ENCODE measurements around the gene HIRIP3. TPM values are rescaled to one million over a fixed set of nuclear protein-coding genes. Genes with fewer than 3 reads are reported as not detected.
"Not testable (repeated sequence)": the region's sequence is repeated elsewhere in the genome, so short reads cannot be mapped to it uniquely, and the experiment has no call there.

The HIRIP3 gene
- total RNA-seq, 2 donors from 2014 or later = 10.8 to 22.4 TPM

DNA sequence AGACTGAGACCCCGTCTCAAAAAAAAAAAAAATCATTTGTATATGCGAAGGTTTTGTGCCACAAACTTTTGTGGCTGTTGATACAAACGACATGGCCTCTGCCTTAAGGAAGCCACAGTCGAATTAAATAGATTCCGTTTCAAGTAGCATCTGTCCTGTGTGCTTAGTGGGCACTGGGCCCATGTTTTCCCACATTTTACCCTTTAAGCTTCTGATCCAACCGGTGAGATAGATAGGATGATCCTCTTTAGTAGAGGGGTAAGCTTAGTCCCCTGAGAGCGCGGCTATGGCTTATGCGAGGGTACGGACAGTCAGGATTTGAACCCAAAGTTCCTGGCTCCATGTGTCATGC lies 34.3 kb downstream of the HIRIP3 start:
- Histone ChIP-seq H3K36me3 (no peaks in the 10 kb centered on the region), H3K4me3 (peak overlapping the region; percentile 70 to 71), H3K4me1 (replicated peaks) (no peaks in the 10 kb centered on the region), H3K27ac (peak overlapping the region; percentile 90 to 93), H3K27me3 (replicated peaks; ENCODE audit: insufficient read depth) (no peaks in the 10 kb centered on the region), H3K9me3 (no peaks in the 10 kb centered on the region)
- intact Hi-C loops (cut with DNase I) = loop anchor here (10.0 kb wide), 1 partner anchor 136 kb away; the partner anchor contains the start of gene MVP
- DNase-seq (ENCODE audit: low spot score) = no peak
- 43% methylated on average over 10 of the region's 10 CpGs for WGBS
- TF ChIP-seq, protein P1, sequence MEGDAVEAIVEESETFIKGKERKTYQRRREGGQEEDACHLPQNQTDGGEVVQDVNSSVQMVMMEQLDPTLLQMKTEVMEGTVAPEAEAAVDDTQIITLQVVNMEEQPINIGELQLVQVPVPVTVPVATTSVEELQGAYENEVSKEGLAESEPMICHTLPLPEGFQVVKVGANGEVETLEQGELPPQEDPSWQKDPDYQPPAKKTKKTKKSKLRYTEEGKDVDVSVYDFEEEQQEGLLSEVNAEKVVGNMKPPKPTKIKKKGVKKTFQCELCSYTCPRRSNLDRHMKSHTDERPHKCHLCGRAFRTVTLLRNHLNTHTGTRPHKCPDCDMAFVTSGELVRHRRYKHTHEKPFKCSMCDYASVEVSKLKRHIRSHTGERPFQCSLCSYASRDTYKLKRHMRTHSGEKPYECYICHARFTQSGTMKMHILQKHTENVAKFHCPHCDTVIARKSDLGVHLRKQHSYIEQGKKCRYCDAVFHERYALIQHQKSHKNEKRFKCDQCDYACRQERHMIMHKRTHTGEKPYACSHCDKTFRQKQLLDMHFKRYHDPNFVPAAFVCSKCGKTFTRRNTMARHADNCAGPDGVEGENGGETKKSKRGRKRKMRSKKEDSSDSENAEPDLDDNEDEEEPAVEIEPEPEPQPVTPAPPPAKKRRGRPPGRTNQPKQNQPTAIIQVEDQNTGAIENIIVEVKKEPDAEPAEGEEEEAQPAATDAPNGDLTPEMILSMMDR (IDR thresholded peaks at IDR 0.05) = no peak
- TF ChIP-seq POLR2A (IDR thresholded peaks at IDR 0.05) (no peak), POLR2AphosphoS5 (IDR thresholded peaks at IDR 0.05) (no peak)

DNA sequence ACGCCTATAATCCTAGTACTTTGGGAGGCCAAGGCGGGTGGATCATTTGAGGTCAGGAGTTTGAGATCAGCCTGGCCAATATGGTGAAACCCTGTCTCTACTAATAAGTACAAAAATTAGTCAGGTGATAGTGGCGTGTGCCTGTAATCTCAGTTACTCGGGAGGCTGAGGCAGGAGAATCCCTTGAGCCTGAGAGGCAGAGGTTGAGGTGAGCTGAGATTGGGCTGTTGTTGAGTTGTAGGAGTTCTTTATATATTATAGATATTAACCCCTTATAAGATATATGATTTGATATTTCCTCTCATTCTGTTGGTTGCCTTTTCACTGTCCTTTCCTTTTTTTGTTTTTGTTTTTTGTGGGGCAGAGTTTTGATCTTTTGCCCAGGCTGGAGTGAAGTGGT lies 35.6 kb downstream of the HIRIP3 start:
- H3K27ac ChIP-seq; H3K4me3 ChIP-seq; H3K36me3 ChIP-seq; H3K27me3 ChIP-seq (replicated peaks; ENCODE audit: insufficient read depth); DNase-seq (ENCODE audit: low spot score); H3K4me1 ChIP-seq (replicated peaks); H3K9me3 ChIP-seq: not testable (repeated sequence)
- WGBS = 94% methylated on average over 4 of the region's 4 CpGs
- intact Hi-C loops (cut with DNase I) = loop anchor here (10.0 kb wide), 1 partner anchor 135 kb away; the partner anchor contains the start of gene MVP

DNA sequence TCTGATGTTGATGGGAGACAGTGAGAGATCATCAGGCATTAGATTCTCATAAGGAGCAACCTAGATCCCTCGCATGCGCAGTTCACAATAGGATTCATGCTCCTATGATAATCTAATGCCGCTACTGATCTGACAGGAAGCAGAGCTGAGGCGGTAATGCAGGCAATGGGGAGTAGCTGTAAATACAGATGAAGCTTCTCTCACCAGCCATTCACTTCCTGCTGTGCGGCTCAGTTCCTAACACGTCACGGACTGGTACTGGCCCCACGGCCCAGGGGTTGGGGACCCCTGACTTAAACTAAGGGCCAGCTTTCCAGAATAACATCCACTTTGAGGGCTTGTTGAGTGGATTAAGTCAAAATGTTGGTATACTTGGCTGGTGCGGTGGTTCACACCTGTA lies 36.1 kb downstream of the HIRIP3 start:
- intact Hi-C loops (cut with DNase I) = no loop called here
- H3K9me3 ChIP-seq = no peaks in the 10 kb centered on the region
- no peaks in the 10 kb centered on the region for H3K36me3 ChIP-seq
- TF ChIP-seq, protein P1 (IDR thresholded peaks at IDR 0.05) = no peak
- TF ChIP-seq POLR2A (IDR thresholded peaks at IDR 0.05) = no peak
- TF ChIP-seq POLR2AphosphoS5 (IDR thresholded peaks at IDR 0.05) = no peak
- DNase-seq (ENCODE audit: low spot score) = no peak
- no peaks in the 10 kb centered on the region for H3K27me3 ChIP-seq (replicated peaks; ENCODE audit: insufficient read depth)
- H3K27ac ChIP-seq = no peak overlapping the region
- H3K4me3 ChIP-seq = no peak overlapping the region
- WGBS = 85% methylated on average over 9 of the region's 9 CpGs
- H3K4me1 ChIP-seq (replicated peaks) = no peaks in the 10 kb centered on the region

DNA sequence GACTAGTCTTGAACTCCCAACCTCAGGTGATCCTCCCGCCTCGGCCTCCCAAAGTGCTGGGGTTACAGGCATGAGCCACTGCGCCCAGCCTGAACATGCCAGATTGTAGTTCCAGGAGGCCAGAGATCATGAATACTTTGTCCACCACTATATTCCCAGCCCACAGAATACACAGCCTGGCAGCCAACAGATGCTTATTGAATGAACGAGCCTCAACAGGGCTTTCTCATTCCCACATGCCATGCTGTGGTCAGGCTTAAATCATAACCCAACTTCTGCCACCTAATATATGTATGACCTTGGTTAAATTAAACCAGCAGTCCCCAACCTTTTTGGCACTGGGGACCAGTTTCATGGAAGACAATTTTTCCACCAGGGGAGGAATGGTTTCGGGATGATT lies 36.7 kb downstream of the HIRIP3 start:
- Histone ChIP-seq H3K9me3 (no peaks in the 10 kb centered on the region), H3K4me3 (no peak overlapping the region), H3K36me3 (no peaks in the 10 kb centered on the region), H3K4me1 (replicated peaks) (no peaks in the 10 kb centered on the region), H3K27ac (no peak overlapping the region), H3K27me3 (replicated peaks; ENCODE audit: insufficient read depth) (no peaks in the 10 kb centered on the region)
- DNase-seq (ENCODE audit: low spot score) = no peak
- no peak for TF ChIP-seq POLR2A (IDR thresholded peaks at IDR 0.05)
- no peak for TF ChIP-seq POLR2AphosphoS5 (IDR thresholded peaks at IDR 0.05)
- TF ChIP-seq, protein P1 (IDR thresholded peaks at IDR 0.05) = no peak
- intact Hi-C loops (cut with DNase I) = no loop called here
- WGBS = 84% methylated on average over 5 of the region's 5 CpGs

DNA sequence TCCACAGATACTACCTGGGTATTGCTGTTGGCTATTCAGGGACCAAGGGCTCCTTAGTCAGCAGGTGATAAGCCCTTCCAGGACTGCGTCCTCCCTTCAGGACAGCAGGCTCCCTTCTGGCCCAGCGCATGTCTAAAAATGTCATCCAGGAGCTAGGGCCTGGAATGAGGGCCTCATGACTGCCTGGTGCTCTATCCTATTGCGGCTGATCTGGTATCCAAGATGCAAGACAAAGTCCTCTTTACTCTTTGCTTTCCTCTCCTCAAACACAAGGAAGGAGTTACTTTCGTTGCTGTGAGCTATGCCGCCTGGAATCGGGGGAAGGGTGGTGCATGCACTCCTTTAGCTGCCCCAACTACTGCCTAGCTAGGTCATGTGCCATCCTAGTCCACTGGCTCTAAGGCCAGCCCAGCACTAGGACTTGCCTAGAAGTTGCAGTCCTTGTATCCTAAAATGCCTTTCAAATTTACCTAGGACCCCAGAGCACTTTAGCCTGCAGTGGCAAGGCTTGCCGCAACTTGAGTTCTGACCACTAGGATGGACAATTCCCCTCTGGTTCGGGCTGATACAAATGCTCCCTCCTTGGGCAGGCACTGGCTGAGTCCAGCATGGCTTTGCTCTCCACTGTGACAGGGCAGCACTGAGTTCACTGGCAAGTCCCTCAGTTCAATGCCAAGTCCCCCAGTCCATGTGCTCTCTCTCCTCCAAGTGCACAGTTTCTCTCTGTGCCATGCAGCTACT lies 43.6 kb downstream of the HIRIP3 start:
- intact Hi-C loops (cut with DNase I) = no loop called here
- H3K4me3 ChIP-seq = no peak overlapping the region
- DNase-seq (ENCODE audit: low spot score) = no peak
- H3K9me3 ChIP-seq = no peaks in the 10 kb centered on the region
- no peaks in the 10 kb centered on the region for H3K36me3 ChIP-seq
- TF ChIP-seq, protein P1 (IDR thresholded peaks at IDR 0.05) = no peak
- no peak for TF ChIP-seq POLR2AphosphoS5 (IDR thresholded peaks at IDR 0.05)
- no peak for TF ChIP-seq POLR2A (IDR thresholded peaks at IDR 0.05)
- no peaks in the 10 kb centered on the region for H3K4me1 ChIP-seq (replicated peaks)
- WGBS = 88% methylated on average over 8 of the region's 8 CpGs
- H3K27ac ChIP-seq = no peak overlapping the region
- no peaks in the 10 kb centered on the region for H3K27me3 ChIP-seq (replicated peaks; ENCODE audit: insufficient read depth)
